ENCODE results near the gene GARNL3.

The GARNL3 gene

DNA sequence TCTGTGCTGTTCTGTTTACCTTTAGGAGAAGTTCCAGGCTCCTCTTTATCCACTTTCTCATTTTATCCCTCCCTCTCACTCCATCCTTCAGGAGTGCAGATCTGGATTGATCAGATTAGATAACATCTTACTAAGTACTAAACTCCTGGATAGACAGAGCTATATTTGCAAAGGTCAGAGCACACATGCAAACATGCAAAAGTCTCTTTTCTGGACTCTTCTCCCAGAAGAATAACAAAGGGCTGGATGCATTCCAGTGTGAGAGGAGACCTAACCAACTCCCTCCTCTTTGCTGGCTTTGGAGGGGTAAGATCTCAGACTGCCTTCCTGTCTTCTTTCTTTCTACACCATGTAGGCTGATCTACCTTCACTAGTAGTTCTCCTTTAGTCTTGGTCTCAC lies 21.4 kb downstream of the GARNL3 start:
- TF ChIP-seq SIN3A (IDR thresholded peaks at IDR 0.05; ENCODE audit: borderline replicate concordance, insufficient read depth, low read length) = no peak
- no peak for TF ChIP-seq FOXP2 (optimal IDR thresholded peaks at IDR 0.05; ENCODE audit: borderline replicate concordance, extremely low read depth, extremely low read length, insufficient read depth)
- TF ChIP-seq TAF1 (IDR thresholded peaks at IDR 0.05; ENCODE audit: borderline replicate concordance, insufficient read depth, low read length) = no peak
- TF ChIP-seq POLR2AphosphoS5 (IDR thresholded peaks at IDR 0.05; ENCODE audit: low read depth, low read length) = no peak
- TF ChIP-seq REST (IDR thresholded peaks at IDR 0.05; ENCODE audit: insufficient read depth in 1 of 2, low read depth in 2 of 2, low read length in 2 of 2) = no peak

DNA sequence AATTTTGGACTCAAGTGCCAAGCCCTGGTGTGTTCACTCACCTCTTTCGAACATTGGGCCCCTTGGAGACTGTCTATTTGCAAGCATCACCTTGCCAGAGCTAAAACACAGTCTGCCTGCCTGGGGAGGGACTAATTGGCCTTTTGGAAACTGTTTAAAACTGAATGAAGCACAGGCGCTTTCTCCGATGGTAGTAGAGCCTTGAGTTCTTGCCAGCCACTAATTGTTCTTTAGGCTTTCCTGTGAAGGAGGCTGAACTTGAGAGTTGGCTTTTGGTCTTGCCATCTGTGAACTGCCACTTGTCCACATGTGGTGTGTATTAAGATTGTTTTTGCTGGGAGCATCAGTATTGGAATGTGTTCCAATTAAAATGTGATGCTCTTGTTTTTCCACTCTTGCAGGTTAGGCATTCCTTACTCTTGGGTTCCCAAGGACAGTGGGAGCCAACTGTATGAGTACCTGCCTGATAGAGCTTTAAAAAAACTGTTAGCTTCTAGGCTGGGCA lies 26.0 kb downstream of the GARNL3 start:
- no peak for TF ChIP-seq FOXP2 (optimal IDR thresholded peaks at IDR 0.05; ENCODE audit: borderline replicate concordance, extremely low read depth, extremely low read length, insufficient read depth)
- TF ChIP-seq POLR2AphosphoS5 (IDR thresholded peaks at IDR 0.05; ENCODE audit: low read depth, low read length) = no peak
- no peak for TF ChIP-seq REST (IDR thresholded peaks at IDR 0.05; ENCODE audit: insufficient read depth in 1 of 2, low read depth in 2 of 2, low read length in 2 of 2)
- TF ChIP-seq SIN3A (IDR thresholded peaks at IDR 0.05; ENCODE audit: borderline replicate concordance, insufficient read depth, low read length) = no peak
- no peak for TF ChIP-seq TAF1 (IDR thresholded peaks at IDR 0.05; ENCODE audit: borderline replicate concordance, insufficient read depth, low read length)

DNA sequence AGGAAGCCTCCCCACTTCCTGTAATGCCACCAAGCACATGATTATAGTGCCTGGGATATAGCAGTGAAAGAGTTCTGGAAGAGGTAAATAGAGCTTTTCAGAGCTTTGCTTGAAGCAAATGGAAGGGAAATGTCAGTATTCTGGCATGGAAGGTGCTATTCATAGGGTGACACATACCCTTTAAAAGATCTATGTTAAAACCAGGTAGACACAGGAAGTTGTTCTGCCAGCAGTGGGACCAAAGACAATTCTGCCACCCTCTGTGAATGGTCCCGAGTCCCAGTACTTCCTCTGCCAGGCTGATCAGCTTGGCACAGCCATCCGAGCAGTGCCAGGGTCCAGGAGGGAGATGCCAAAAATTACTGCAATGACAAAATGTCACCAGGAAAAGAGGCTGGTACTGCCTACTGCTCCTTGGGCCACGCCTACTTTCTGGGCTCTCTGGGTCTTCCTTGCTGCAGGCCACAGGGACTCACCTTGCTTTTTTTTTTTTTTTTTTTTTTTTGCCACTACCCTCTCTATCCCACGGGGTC lies 26.7 kb downstream of the GARNL3 start:
- TF ChIP-seq POLR2AphosphoS5 (IDR thresholded peaks at IDR 0.05; ENCODE audit: low read depth, low read length) (no peak), TAF1 (IDR thresholded peaks at IDR 0.05; ENCODE audit: borderline replicate concordance, insufficient read depth, low read length) (no peak), SIN3A (IDR thresholded peaks at IDR 0.05; ENCODE audit: borderline replicate concordance, insufficient read depth, low read length) (no peak), REST (IDR thresholded peaks at IDR 0.05; ENCODE audit: insufficient read depth in 1 of 2, low read depth in 2 of 2, low read length in 2 of 2) (no peak), FOXP2 (optimal IDR thresholded peaks at IDR 0.05; ENCODE audit: borderline replicate concordance, extremely low read depth, extremely low read length, insufficient read depth) (no peak)

GRCh38 chr9:127292415-127292814 lies 27.8 kb downstream of the GARNL3 start:
- no peak for TF ChIP-seq FOXP2 (optimal IDR thresholded peaks at IDR 0.05; ENCODE audit: borderline replicate concordance, extremely low read depth, extremely low read length, insufficient read depth)

GRCh38 chr9:127293328-127293727 lies 28.8 kb downstream of the GARNL3 start:
- TF ChIP-seq SIN3A (IDR thresholded peaks at IDR 0.05; ENCODE audit: borderline replicate concordance, insufficient read depth, low read length) (no peak), REST (IDR thresholded peaks at IDR 0.05; ENCODE audit: insufficient read depth in 1 of 2, low read depth in 2 of 2, low read length in 2 of 2) (no peak), POLR2AphosphoS5 (IDR thresholded peaks at IDR 0.05; ENCODE audit: low read depth, low read length) (no peak), FOXP2 (optimal IDR thresholded peaks at IDR 0.05; ENCODE audit: borderline replicate concordance, extremely low read depth, extremely low read length, insufficient read depth) (no peak), TAF1 (IDR thresholded peaks at IDR 0.05; ENCODE audit: borderline replicate concordance, insufficient read depth, low read length) (no peak)

Measured in PFSK-1 (cell line).